ENCODE results near the gene SGTA.

Gene SGTA

DNA sequence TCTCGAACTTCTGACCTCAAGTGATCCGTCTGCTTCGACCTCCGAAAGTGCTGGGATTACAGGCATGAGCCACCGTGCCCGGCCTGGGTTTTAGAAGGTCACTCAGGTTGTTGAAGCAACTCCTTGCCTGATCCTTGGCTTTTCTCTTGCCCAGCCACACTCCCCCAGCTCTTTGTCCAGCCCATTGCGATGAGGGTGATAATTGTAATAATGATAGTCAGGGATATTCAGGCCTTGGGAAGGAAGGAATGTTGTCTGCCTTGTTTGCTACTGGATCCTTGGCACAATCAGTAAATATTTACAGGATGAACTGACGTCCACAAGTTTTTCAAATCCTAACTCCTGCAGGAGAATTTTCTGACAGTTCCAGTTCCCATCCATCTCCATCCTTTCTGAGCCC lies 4.0 kb upstream of the SGTA start:
- in situ Hi-C loops (cut with MboI; ENCODE audit: low sequenced_read_pairs, unreplicated experiment): no loop called here
- no peak for TF ChIP-seq CTCF (IDR thresholded peaks at IDR 0.05; ENCODE audit: borderline replicate concordance, control extremely low read depth, extremely low read depth, insufficient read depth, missing control alignments)
- no peak for DNase-seq (ENCODE audit: low spot score)

GRCh38 chr19:2785244-2785997 lies 2.3 kb upstream of the SGTA start, which contains the start of gene THOP1:
Gene THOP1, plus strand, starts transcription at chr19:2785503. Its CDS starts 160 bp downstream, at chr19:2785663.
- in situ Hi-C loops (cut with MboI; ENCODE audit: low sequenced_read_pairs, unreplicated experiment): no loop called here
- no peak for TF ChIP-seq CTCF (IDR thresholded peaks at IDR 0.05; ENCODE audit: borderline replicate concordance, control extremely low read depth, extremely low read depth, insufficient read depth, missing control alignments)
- peak; percentile 99 for DNase-seq (ENCODE audit: low spot score)

- no peak for DNase-seq (ENCODE audit: low spot score)
- TF ChIP-seq CTCF (IDR thresholded peaks at IDR 0.05; ENCODE audit: borderline replicate concordance, control extremely low read depth, extremely low read depth, insufficient read depth, missing control alignments): no peak
- in situ Hi-C loops (cut with MboI; ENCODE audit: low sequenced_read_pairs, unreplicated experiment): no loop called here
These were observed 690 bp upstream of the SGTA start for GRCh38 chr19:2783781-2784145.

DNA sequence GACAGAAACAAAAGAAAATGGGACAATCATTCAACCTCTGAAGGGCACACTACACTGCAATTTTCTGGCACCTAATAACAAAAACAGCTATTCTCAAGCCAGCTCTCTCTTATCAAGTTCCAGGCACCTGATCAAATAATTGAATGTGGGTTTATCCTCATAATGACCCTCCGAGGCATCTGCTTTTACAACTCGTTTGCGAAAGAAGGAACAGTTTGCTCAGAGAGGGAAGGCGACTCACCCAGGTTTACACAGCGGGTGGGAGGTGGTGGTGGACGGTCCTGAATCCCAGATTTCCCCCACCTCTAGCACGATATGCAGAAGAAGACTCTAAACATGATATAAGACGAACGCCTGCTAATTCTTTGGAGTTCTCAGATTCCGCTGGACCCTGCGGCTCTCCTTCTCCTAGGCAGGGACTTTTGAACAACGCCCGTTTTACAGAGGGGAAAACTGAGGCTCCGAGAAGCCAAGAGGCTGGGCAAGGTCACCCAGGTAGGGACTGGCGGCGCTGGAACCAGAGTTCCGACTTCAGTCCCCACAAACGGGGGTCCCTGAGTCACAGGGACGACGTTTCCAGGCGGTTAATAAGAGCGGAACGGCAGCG lies 641 bp downstream of the SGTA start:
- TF ChIP-seq CTCF (IDR thresholded peaks at IDR 0.05; ENCODE audit: borderline replicate concordance, control extremely low read depth, extremely low read depth, insufficient read depth, missing control alignments): no peak
- no peak for DNase-seq (ENCODE audit: low spot score)
- in situ Hi-C loops (cut with MboI; ENCODE audit: low sequenced_read_pairs, unreplicated experiment): no loop called here

GRCh38 chr19:2780284-2780683 lies 2.8 kb downstream of the SGTA start:
- in situ Hi-C loops (cut with MboI; ENCODE audit: low sequenced_read_pairs, unreplicated experiment): no loop called here
- no peak for TF ChIP-seq CTCF (IDR thresholded peaks at IDR 0.05; ENCODE audit: borderline replicate concordance, control extremely low read depth, extremely low read depth, insufficient read depth, missing control alignments)
- no peak for DNase-seq (ENCODE audit: low spot score)

DNA sequence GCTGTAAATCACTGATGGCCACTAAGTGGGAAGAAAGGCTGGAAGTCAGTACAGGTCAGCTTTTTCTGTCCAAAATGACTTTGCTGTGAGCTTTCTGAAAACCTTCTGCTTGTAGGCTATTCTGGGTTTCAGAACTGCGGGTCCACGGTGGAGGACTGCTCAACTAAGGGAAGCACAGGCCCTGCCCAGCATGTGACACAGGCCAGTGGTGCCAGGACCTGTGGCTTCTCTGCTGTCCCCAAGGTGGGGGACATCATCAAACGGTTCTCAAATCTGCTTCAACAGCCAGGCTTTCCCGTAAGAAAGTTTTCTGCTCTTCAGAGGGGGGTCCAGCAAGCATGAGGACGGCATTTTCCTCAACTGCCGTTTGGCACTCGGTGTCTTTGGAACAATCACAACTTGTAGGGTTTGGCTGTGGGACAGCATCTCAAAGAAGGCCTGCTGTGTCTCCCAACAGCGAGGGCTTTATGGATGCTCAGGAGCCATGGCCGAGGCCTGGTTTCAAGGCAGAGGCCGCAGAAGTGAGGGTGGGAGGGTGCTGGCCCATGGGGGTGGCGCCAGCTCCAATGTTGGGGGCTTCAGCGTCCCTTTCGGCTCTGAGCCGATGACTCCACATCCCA lies 3.8 kb downstream of the SGTA start:
- in situ Hi-C loops (cut with MboI; ENCODE audit: low sequenced_read_pairs, unreplicated experiment): no loop called here
- no peak for DNase-seq (ENCODE audit: low spot score)

More for the DNA sequence above, 3.8 kb downstream of the SGTA start:
- no peak for TF ChIP-seq CTCF (IDR thresholded peaks at IDR 0.05; ENCODE audit: borderline replicate concordance, control extremely low read depth, extremely low read depth, insufficient read depth, missing control alignments)

All from GM13976 (cell line).